Uterine smooth muscle cell (primary cell): Measurements from ENCODE around the gene SMIM38. TPM values are rescaled to one million over a fixed set of nuclear protein-coding genes. Genes with fewer than 3 reads are reported as not detected.

Source experiments
- total RNA-seq: library from RNA; depleted of rRNA; stranded (reverse); fragments of >200 nt; gene quantifications from 2 replicates; pipeline ENCODE4 v1.2.3, GENCODE V29; 2014

Gene SMIM38
- 0.11 and 0.87 TPM in 2 replicates for total RNA-seq

DNA sequence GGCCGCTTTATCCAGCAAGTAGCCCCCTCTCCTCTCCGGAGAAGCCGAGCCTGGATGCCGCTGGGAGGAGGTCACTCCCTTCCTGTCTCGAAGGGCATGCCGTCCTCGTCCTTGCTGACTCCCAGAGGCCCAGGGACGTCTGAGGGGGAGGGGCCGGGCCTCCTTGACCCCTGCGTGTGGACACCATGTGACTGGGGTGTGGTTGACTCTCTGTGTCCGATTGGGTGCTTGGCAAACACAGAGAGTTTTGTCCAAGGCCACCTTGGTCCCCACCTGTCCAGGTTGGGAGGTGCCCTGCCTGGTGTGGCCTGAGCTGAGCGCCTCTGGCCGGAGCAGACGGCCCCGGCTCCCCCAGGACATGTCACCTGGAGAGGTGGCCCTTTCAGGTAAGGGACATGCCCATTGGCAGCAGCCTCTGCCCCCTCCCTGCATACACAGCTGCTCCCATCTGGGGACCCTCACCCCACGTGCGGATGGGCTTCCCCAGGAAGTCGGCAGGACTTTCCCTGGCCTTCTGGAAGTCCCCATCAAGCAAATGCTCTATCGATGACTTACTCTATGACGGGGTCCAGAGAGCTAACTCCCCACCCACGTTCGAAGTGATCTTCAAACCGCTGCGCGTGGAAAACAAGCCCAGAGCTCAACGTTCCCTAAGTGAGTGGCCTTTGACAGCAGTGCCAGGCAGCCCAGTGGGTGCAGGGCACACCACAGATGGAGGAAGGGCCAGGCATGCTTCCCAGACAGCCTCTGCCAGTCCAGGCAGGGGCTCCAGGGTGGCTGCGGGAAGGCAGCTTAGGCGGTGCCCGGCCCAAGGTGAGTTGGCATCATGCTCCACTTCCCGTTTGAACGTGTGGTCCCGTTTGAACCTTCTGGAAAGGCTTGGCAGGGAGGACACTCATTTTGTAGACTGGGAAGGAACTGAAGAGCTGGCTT is at the start of gene SMIM38:
Gene SMIM38, plus strand, starts transcription at position 634 of the 933 bp plus-strand sequence. CDS start 1,912 bp downstream, outside the sequence.

Other genes starting within 250 kb of the SMIM38 start
- not detected in 2 replicates for gene MRGPRD, start 174.9 kb upstream of the SMIM38 start, total RNA-seq
- 33.6 and 44.1 TPM in 2 replicates for gene MRGPRF, start 142.7 kb upstream of the SMIM38 start, total RNA-seq
- gene TPCN2, start 107.0 kb upstream of the SMIM38 start, total RNA-seq, result 14.1 and 16.4 TPM in 2 replicates
- gene MYEOV, start 138.2 kb downstream of the SMIM38 start, total RNA-seq, result 0.62 and 5.2 TPM in 2 replicates